ENCODE data around the gene GPC6.
"Not testable (repeated sequence)": the region's sequence is repeated elsewhere in the genome, so short reads cannot be mapped to it uniquely, and the experiment has no call there.

Gene GPC6

GRCh38 chr13:93226623-93227279 lies at the start of gene GPC6:
Gene GPC6, plus strand, starts transcription at chr13:93226807.
- peak; percentile 97 for DNase-seq

GRCh38 chr13:93180356-93180969 lies 46.1 kb upstream of the GPC6 start:
- no peak for DNase-seq

GRCh38 chr13:93182406-93182805 lies 44.2 kb upstream of the GPC6 start:
- DNase-seq = no peak

- DNase-seq = no peak
These were observed 43.3 kb upstream of the GPC6 start for GRCh38 chr13:93183302-93183701.

- DNase-seq = no peak
These were observed 36.6 kb upstream of the GPC6 start for GRCh38 chr13:93190006-93190405.

GRCh38 chr13:93193682-93194081 lies 32.9 kb upstream of the GPC6 start:
- no peak for DNase-seq

- no peak for DNase-seq
These were observed 26.8 kb upstream of the GPC6 start for GRCh38 chr13:93199856-93200255.

- no peak for DNase-seq
These were observed 26.0 kb upstream of the GPC6 start for GRCh38 chr13:93200626-93201025.

- DNase-seq = no peak
These were observed 24.5 kb upstream of the GPC6 start for GRCh38 chr13:93201992-93202558.

GRCh38 chr13:93206778-93207392 lies 19.7 kb upstream of the GPC6 start:
- DNase-seq = not testable (repeated sequence)

- no peak for DNase-seq
These were observed 10.5 kb upstream of the GPC6 start for GRCh38 chr13:93216122-93216521.

- peak; percentile 59 for DNase-seq
These were observed 8.8 kb upstream of the GPC6 start for GRCh38 chr13:93217721-93218261.

GRCh38 chr13:93218583-93218982 lies 8.0 kb upstream of the GPC6 start:
- DNase-seq = no peak

- DNase-seq = no peak
These were observed 6.5 kb upstream of the GPC6 start for GRCh38 chr13:93220073-93220472.

- DNase-seq = no peak
These were observed 3.6 kb upstream of the GPC6 start for GRCh38 chr13:93222976-93223375.

GRCh38 chr13:93224535-93224934 lies 2.1 kb upstream of the GPC6 start:
- DNase-seq = no peak

- no peak for DNase-seq
These were observed 997 bp upstream of the GPC6 start for GRCh38 chr13:93225610-93226009.

GRCh38 chr13:93226065-93226622 lies 463 bp upstream of the GPC6 start:
- no peak for DNase-seq

- DNase-seq = peak; percentile 88
These were observed 772 bp downstream of the GPC6 start for GRCh38 chr13:93227280-93227877.

- DNase-seq = peak; percentile 94
These were observed 1.5 kb downstream of the GPC6 start for GRCh38 chr13:93227878-93228642.

GRCh38 chr13:93228643-93228937 lies 2.0 kb downstream of the GPC6 start:
- no peak for DNase-seq

GRCh38 chr13:93230261-93230855 lies 3.8 kb downstream of the GPC6 start:
- no peak for DNase-seq

Measured in NCI-H526 treated with DMSO at 0.1 percent for 48 hours (cell line).